ENCODE measurements around the gene EPG5.

DNA sequence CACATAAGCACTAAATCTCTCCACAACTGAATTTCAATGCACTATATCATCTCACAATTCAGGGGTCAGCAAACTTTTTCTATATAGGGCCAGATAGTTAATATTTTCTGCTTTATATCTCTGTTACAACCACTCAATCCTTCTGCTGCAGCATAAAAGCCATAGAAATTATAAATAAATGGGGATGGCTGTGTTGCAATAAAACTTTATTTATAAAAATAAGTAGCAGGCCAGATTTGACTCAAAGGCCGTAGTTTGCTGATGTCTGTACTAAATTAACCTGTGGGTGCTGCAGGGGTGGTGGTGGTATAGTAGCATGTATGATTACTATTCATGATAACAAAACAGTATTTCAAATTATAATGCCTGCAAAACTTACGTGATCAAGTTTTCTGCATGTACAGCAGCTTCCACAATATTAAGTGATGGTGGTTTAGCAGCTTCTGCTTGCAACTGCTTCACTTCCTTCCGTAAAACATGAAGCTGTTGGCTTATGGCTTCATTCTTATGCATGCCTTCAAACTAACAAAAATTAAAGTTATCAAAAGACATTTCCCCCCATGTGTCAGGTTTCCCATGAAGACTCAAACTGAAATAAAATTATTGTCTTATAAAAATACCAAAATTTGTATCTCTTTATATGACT is 77.6 kb downstream of the EPG5 start:
- TF ChIP-seq, protein P1, sequence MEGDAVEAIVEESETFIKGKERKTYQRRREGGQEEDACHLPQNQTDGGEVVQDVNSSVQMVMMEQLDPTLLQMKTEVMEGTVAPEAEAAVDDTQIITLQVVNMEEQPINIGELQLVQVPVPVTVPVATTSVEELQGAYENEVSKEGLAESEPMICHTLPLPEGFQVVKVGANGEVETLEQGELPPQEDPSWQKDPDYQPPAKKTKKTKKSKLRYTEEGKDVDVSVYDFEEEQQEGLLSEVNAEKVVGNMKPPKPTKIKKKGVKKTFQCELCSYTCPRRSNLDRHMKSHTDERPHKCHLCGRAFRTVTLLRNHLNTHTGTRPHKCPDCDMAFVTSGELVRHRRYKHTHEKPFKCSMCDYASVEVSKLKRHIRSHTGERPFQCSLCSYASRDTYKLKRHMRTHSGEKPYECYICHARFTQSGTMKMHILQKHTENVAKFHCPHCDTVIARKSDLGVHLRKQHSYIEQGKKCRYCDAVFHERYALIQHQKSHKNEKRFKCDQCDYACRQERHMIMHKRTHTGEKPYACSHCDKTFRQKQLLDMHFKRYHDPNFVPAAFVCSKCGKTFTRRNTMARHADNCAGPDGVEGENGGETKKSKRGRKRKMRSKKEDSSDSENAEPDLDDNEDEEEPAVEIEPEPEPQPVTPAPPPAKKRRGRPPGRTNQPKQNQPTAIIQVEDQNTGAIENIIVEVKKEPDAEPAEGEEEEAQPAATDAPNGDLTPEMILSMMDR (IDR thresholded peaks at IDR 0.05) = no peak
- TF ChIP-seq, protein P2, sequence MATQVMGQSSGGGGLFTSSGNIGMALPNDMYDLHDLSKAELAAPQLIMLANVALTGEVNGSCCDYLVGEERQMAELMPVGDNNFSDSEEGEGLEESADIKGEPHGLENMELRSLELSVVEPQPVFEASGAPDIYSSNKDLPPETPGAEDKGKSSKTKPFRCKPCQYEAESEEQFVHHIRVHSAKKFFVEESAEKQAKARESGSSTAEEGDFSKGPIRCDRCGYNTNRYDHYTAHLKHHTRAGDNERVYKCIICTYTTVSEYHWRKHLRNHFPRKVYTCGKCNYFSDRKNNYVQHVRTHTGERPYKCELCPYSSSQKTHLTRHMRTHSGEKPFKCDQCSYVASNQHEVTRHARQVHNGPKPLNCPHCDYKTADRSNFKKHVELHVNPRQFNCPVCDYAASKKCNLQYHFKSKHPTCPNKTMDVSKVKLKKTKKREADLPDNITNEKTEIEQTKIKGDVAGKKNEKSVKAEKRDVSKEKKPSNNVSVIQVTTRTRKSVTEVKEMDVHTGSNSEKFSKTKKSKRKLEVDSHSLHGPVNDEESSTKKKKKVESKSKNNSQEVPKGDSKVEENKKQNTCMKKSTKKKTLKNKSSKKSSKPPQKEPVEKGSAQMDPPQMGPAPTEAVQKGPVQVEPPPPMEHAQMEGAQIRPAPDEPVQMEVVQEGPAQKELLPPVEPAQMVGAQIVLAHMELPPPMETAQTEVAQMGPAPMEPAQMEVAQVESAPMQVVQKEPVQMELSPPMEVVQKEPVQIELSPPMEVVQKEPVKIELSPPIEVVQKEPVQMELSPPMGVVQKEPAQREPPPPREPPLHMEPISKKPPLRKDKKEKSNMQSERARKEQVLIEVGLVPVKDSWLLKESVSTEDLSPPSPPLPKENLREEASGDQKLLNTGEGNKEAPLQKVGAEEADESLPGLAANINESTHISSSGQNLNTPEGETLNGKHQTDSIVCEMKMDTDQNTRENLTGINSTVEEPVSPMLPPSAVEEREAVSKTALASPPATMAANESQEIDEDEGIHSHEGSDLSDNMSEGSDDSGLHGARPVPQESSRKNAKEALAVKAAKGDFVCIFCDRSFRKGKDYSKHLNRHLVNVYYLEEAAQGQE (IDR thresholded peaks at IDR 0.05; ENCODE audit: insufficient read depth in 1 of 2, low read depth in 2 of 2, low read length in 1 of 2) = no peak
- TF ChIP-seq SIN3A (IDR thresholded peaks at IDR 0.05; ENCODE audit: borderline replicate concordance, insufficient read depth, low read depth, low read length) = no peak
- TF ChIP-seq TCF7L2 (IDR thresholded peaks at IDR 0.05; ENCODE audit: low read depth, low read length) = no peak
- TF ChIP-seq POLR2AphosphoS5 (IDR thresholded peaks at IDR 0.05; ENCODE audit: low read depth, low read length) = no peak

Measured in Panc1 (cell line).